Liver (tissue), 9 donors: Measurements from ENCODE around the gene ZNF579. TPM values are rescaled to one million over a fixed set of nuclear protein-coding genes. Genes with fewer than 3 reads are reported as not detected.

Experiments
- DNase-seq: peaks from one replicate; pipeline ENCODE4 v3.0.0-alpha.2; 2017; ENCODE audit warnings: low spot score
- H3K27ac ChIP-seq, 2 donors: one replicate each; pipeline ENCODE4 v1.7.0; 2013; ENCODE audit warnings: inconsistent platforms in 2 of 2, low read length in 2 of 2, control low read depth in 1 of 2, low read depth in 1 of 2, mild to moderate bottlenecking in 1 of 2
- H3K27me3 ChIP-seq, 4 donors: one replicate each; pipeline versions ENCODE4 v1.6.1 to v1.7.0; 2013; ENCODE audit warnings: low read length in 3 of 4, inconsistent platforms in 1 of 4, mild to moderate bottlenecking in 1 of 4, moderate library complexity in 1 of 4; ENCODE audit not compliant: control insufficient read depth in 4 of 4, insufficient read depth in 4 of 4
- H3K36me3 ChIP-seq, 4 donors: one replicate each; pipeline versions ENCODE4 v1.6.1 to v1.7.0; 2013; ENCODE audit warnings: low read length in 3 of 4, mild to moderate bottlenecking in 3 of 4, low read depth in 1 of 4, moderate library complexity in 1 of 4; ENCODE audit not compliant: control insufficient read depth in 4 of 4, insufficient read depth in 3 of 4
- H3K4me1 ChIP-seq, 4 donors: one replicate each; pipeline versions ENCODE4 v1.6.1 to v1.7.0; 2013; ENCODE audit warnings: low read length in 3 of 4, mild to moderate bottlenecking in 3 of 4, moderate library complexity in 1 of 4; ENCODE audit not compliant: control insufficient read depth in 4 of 4, insufficient read depth in 4 of 4
- H3K4me3 ChIP-seq, 3 donors: one replicate each; pipeline versions ENCODE4 v1.6.1 to v1.7.0; 2013; ENCODE audit warnings: low read length in 3 of 3, control low read depth in 1 of 3, low read depth in 1 of 3, mild to moderate bottlenecking in 1 of 3
- H3K9ac ChIP-seq, 2 donors: one replicate each; pipeline ENCODE4 v1.7.0; 2013; ENCODE audit warnings: low read length in 2 of 2, mild to moderate bottlenecking in 2 of 2, moderate library complexity in 2 of 2, control low read depth in 1 of 2, low read depth in 1 of 2
- H3K9me3 ChIP-seq, 4 donors: one replicate each; pipeline versions ENCODE4 v1.6.1 to v1.7.0; 2013; ENCODE audit warnings: low read length in 3 of 4; ENCODE audit not compliant: control insufficient read depth in 4 of 4
- CTCF ChIP-seq: fragments of 150-350 bp; IDR thresholded peaks from 2 replicates; pipeline ENCODE4 v1.5.1; 2017; ENCODE audit warnings: improper control_type of control experiment, low read depth, low read length; ENCODE audit not compliant: missing input control
- EGR1 ChIP-seq, 2 donors: IDR thresholded peaks; 2 replicates each; pipeline ENCODE4 v1.6.1; 2016 to 2018; ENCODE audit warnings: antibody characterized with exemption in 2 of 2, low read depth in 2 of 2
- FOXA1 ChIP-seq: IDR thresholded peaks from 2 replicates; pipeline ENCODE4 v1.6.1; 2016; ENCODE audit warnings: antibody characterized with exemption
- FOXA2 ChIP-seq: IDR thresholded peaks from 2 replicates; pipeline ENCODE4 v1.6.1; 2016; ENCODE audit warnings: antibody characterized with exemption
- GABPA ChIP-seq, 2 donors: IDR thresholded peaks in 1 of 2; conservative IDR thresholded peaks in 1 of 2; 2 replicates each; pipeline ENCODE4 v1.6.1; 2016; ENCODE audit warnings: antibody characterized with exemption in 2 of 2, mild to moderate bottlenecking in 1 of 2, moderate library complexity in 1 of 2
- HNF4A ChIP-seq, 2 donors: conservative IDR thresholded peaks; 2 replicates each; pipeline ENCODE4 v1.6.1; 2016; ENCODE audit warnings: antibody characterized with exemption in 2 of 2, mild to moderate bottlenecking in 2 of 2
- HNF4G ChIP-seq: IDR thresholded peaks from 2 replicates; pipeline ENCODE4 v1.6.1; 2016; ENCODE audit warnings: antibody characterized with exemption
- JUND ChIP-seq, 2 donors: IDR thresholded peaks; 2 replicates each; pipeline ENCODE4 v1.6.1; 2016; ENCODE audit warnings: antibody characterized with exemption in 2 of 2
- NR2F2 ChIP-seq: IDR thresholded peaks from 2 replicates; pipeline ENCODE4 v1.6.1; 2016; ENCODE audit warnings: antibody characterized with exemption
- RAD21 ChIP-seq, 2 donors: IDR thresholded peaks; 2 replicates each; pipeline ENCODE4 v1.6.1; 2016; ENCODE audit warnings: antibody characterized with exemption in 2 of 2, mild to moderate bottlenecking in 2 of 2
- RXRA ChIP-seq, 2 donors: IDR thresholded peaks; 2 replicates each; pipeline ENCODE4 v1.6.1; 2017 to 2018; ENCODE audit warnings: antibody characterized with exemption in 2 of 2, mild to moderate bottlenecking in 1 of 2
- SP1 ChIP-seq: IDR thresholded peaks from 2 replicates; pipeline ENCODE4 v1.6.1; 2018; ENCODE audit warnings: antibody characterized with exemption, mild to moderate bottlenecking
- TAF1 ChIP-seq: conservative IDR thresholded peaks from 2 replicates; pipeline ENCODE4 v1.6.1; 2016; ENCODE audit warnings: antibody characterized with exemption, mild to moderate bottlenecking
- YY1 ChIP-seq: IDR thresholded peaks from 2 replicates; pipeline ENCODE4 v1.6.1; 2016; ENCODE audit warnings: antibody characterized with exemption, mild to moderate bottlenecking
- WGBS: extraction: QIAGEN DNeasy Blood & Tissue Kit; methylation state at CpG from one replicate; pipeline ENCODE4 v1.1.7; 2013; 5-methylcytosine and 5-hydroxymethylcytosine counted together
- polyA plus RNA-seq, 2 donors: library from polyadenylated mRNA; stranded (reverse) in 1 of 2; unstranded in 1 of 2; fragments of 200-250 nt in 1 of 2; fragments of >200 nt in 1 of 2; fragmentation: Nextera tagmentation in 1 of 2; extraction: Ambion mirVana in 1 of 2; gene quantifications; one replicate each; pipeline versions ENCODE4 v1.2.1 to v1.2.3, GENCODE V29; 2013 to 2015
- total RNA-seq, 2 donors: library from RNA; depleted of rRNA; stranded (reverse); fragments of >200 nt; gene quantifications; one replicate each; pipeline ENCODE4 v1.2.3, GENCODE V29; 2014
- TF ChIP-seq, protein P1 (sequence below): IDR thresholded peaks from 2 replicates; pipeline ENCODE4 v1.6.1; 2016; ENCODE audit warnings: antibody characterized with exemption
- TF ChIP-seq, protein P2 (sequence below): IDR thresholded peaks from 2 replicates; pipeline ENCODE4 v1.6.1; 2016; ENCODE audit warnings: antibody characterized with exemption
- TF ChIP-seq, protein P3 (sequence below): IDR thresholded peaks from 2 replicates; pipeline ENCODE4 v1.6.1; 2016; ENCODE audit warnings: antibody characterized with exemption
- TF ChIP-seq, protein P4 (sequence below): IDR thresholded peaks from 2 replicates; pipeline ENCODE4 v1.6.1; 2016; ENCODE audit warnings: antibody characterized with exemption, mild to moderate bottlenecking
- donor health status: healthy.
- donor health status: healthy.
- donor health status: healthy.
- donor health status: healthy.
- donor health status: healthy.

The ZNF579 gene
- total and polyA plus RNA-seq, 4 donors = 0.92 to 3.3 (median 1.2) TPM

DNA sequence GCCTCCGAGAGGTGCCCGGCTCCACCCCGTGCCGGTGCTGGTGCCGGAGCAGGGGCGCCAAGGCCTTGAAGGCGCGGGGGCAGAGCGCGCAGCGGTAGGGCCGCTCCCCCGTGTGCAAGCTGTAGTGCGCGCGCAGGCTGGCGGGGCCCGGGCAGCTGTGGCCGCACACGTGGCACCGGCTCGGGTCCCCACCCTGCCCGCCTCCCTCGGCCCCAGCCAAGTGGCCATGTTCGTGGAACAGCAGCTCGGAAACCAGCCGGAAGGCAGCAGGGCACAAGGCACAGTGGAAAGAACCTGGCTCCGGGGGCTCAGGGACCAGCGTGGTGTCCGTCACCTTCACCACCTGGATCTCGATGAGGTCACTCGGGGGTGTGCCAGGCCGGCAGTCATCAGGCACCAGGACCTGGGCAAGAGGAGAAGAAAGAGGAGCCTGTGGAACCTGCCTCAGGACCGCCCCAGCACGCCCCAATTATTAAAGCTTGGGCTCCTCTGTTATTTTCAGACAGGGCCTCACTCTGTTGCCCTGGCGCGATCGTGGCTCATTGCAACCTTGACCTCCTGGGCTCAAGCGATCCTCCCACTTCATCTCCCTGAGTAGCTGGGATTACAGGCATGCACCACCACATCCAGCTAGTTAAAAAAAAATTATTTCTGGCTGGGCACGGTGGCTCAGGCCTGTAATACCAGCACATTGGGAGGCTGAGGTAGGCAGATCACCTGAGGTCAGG, 41.8 kb upstream of the ZNF579 start:
- Histone ChIP-seq H3K27ac (no peak overlapping the region), H3K27me3 (no peaks in the 10 kb centered on the region), H3K9ac (no peak overlapping the region), H3K4me3 (no peak overlapping the region), H3K4me1 (peaks cover 0 to 12% (median 7%) of the 10 kb centered on the region in 4 donors), H3K36me3 (peaks cover 0 to 4% (median 3%) of the 10 kb centered on the region in 4 donors), H3K9me3 (no peaks in the 10 kb centered on the region)
- no peak for DNase-seq
- TF ChIP-seq, protein P1, sequence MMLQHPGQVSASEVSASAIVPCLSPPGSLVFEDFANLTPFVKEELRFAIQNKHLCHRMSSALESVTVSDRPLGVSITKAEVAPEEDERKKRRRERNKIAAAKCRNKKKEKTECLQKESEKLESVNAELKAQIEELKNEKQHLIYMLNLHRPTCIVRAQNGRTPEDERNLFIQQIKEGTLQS = no peak
- TF ChIP-seq HNF4A (conservative IDR thresholded peaks at IDR 0.05) (no peak), GABPA (IDR thresholded peaks at IDR 0.05 in 1 of 2, conservative IDR thresholded peaks at IDR 0.05 in 1 of 2) (no peak), FOXA1 (no peak), SP1 (no peak), JUND (IDR thresholded peaks at IDR 0.05) (no peak), CTCF (no peak), RXRA (IDR thresholded peaks at IDR 0.05) (no peak), FOXA2 (no peak), EGR1 (IDR thresholded peaks at IDR 0.05; ENCODE audit: low read depth in 2 of 2) (no peak), RAD21 (IDR thresholded peaks at IDR 0.05) (no peak), HNF4G (no peak), YY1 (no peak), NR2F2 (no peak), TAF1 (no peak)
- TF ChIP-seq, protein P2, sequence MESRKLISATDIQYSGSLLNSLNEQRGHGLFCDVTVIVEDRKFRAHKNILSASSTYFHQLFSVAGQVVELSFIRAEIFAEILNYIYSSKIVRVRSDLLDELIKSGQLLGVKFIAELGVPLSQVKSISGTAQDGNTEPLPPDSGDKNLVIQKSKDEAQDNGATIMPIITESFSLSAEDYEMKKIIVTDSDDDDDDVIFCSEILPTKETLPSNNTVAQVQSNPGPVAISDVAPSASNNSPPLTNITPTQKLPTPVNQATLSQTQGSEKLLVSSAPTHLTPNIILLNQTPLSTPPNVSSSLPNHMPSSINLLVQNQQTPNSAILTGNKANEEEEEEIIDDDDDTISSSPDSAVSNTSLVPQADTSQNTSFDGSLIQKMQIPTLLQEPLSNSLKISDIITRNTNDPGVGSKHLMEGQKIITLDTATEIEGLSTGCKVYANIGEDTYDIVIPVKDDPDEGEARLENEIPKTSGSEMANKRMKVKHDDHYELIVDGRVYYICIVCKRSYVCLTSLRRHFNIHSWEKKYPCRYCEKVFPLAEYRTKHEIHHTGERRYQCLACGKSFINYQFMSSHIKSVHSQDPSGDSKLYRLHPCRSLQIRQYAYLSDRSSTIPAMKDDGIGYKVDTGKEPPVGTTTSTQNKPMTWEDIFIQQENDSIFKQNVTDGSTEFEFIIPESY = no peak
- TF ChIP-seq, protein P3, sequence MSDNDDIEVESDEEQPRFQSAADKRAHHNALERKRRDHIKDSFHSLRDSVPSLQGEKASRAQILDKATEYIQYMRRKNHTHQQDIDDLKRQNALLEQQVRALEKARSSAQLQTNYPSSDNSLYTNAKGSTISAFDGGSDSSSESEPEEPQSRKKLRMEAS = no peak
- TF ChIP-seq, protein P4, sequence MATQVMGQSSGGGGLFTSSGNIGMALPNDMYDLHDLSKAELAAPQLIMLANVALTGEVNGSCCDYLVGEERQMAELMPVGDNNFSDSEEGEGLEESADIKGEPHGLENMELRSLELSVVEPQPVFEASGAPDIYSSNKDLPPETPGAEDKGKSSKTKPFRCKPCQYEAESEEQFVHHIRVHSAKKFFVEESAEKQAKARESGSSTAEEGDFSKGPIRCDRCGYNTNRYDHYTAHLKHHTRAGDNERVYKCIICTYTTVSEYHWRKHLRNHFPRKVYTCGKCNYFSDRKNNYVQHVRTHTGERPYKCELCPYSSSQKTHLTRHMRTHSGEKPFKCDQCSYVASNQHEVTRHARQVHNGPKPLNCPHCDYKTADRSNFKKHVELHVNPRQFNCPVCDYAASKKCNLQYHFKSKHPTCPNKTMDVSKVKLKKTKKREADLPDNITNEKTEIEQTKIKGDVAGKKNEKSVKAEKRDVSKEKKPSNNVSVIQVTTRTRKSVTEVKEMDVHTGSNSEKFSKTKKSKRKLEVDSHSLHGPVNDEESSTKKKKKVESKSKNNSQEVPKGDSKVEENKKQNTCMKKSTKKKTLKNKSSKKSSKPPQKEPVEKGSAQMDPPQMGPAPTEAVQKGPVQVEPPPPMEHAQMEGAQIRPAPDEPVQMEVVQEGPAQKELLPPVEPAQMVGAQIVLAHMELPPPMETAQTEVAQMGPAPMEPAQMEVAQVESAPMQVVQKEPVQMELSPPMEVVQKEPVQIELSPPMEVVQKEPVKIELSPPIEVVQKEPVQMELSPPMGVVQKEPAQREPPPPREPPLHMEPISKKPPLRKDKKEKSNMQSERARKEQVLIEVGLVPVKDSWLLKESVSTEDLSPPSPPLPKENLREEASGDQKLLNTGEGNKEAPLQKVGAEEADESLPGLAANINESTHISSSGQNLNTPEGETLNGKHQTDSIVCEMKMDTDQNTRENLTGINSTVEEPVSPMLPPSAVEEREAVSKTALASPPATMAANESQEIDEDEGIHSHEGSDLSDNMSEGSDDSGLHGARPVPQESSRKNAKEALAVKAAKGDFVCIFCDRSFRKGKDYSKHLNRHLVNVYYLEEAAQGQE = no peak
- WGBS = 93% methylated on average over 40 of the region's 40 CpGs
